TTC549 (cell line): ENCODE results near the gene UMODL1.

Experiments
- FAIRE-seq: peaks from 2 replicates; lab custom pipeline; 2012; peaks lifted over from hg19 to GRCh38; lab: Jason Lieb, UNC

Gene UMODL1

GRCh38 chr21:42129300-42130266 lies 58.5 kb downstream of the UMODL1 start:
- no peak for FAIRE-seq

- no peak for FAIRE-seq
Measured at GRCh38 chr21:42130441-42130840, 59.3 kb downstream of the UMODL1 start.

GRCh38 chr21:42132183-42132582 lies 61.1 kb downstream of the UMODL1 start:
- no peak for FAIRE-seq

GRCh38 chr21:42133131-42133530 lies 62.0 kb downstream of the UMODL1 start:
- FAIRE-seq, result no peak

GRCh38 chr21:42135386-42136052 lies 64.4 kb downstream of the UMODL1 start:
- no peak for FAIRE-seq

- no peak for FAIRE-seq
Measured at GRCh38 chr21:42137191-42137904, 66.2 kb downstream of the UMODL1 start.

GRCh38 chr21:42140196-42140934 lies 69.2 kb downstream of the UMODL1 start:
- FAIRE-seq, result no peak

- no peak for FAIRE-seq
Measured at GRCh38 chr21:42141643-42142042, 70.5 kb downstream of the UMODL1 start.

GRCh38 chr21:42142141-42142540 lies 71.0 kb downstream of the UMODL1 start:
- FAIRE-seq, result no peak

- no peak for FAIRE-seq
Measured at GRCh38 chr21:42142627-42143026, 71.5 kb downstream of the UMODL1 start.

- FAIRE-seq, result no peak
Measured at GRCh38 chr21:42143111-42143510, 72.0 kb downstream of the UMODL1 start.

- FAIRE-seq, result no peak
Measured at GRCh38 chr21:42144221-42144620, 73.1 kb downstream of the UMODL1 start.

- no peak for FAIRE-seq
Measured at GRCh38 chr21:42144679-42145568, 73.8 kb downstream of the UMODL1 start.

GRCh38 chr21:42145569-42146272 lies 74.6 kb downstream of the UMODL1 start:
- FAIRE-seq, result no peak

GRCh38 chr21:42146273-42146805 lies 75.2 kb downstream of the UMODL1 start:
- FAIRE-seq, result no peak

GRCh38 chr21:42146821-42147220 lies 75.7 kb downstream of the UMODL1 start:
- FAIRE-seq, result no peak

- FAIRE-seq, result no peak
Measured at GRCh38 chr21:42147386-42148020, 76.4 kb downstream of the UMODL1 start.

GRCh38 chr21:42148097-42148496 lies 77.0 kb downstream of the UMODL1 start:
- no peak for FAIRE-seq

- FAIRE-seq, result no peak
Measured at GRCh38 chr21:42148584-42148983, 77.5 kb downstream of the UMODL1 start.
